Left lung (tissue), 10 donors: ENCODE data around the gene HIVEP3. TPM values are rescaled to one million over a fixed set of nuclear protein-coding genes. Genes with fewer than 3 reads are reported as not detected.
A peak's percentile ranks its signal among the peaks of the same experiment; 100 is the strongest.

Experiments used
- ATAC-seq: fragments of 200-7000 bp; cut with Tn5 transposase; one replicate; pipeline ENCODE4 v1.9.1; 2020; ENCODE audit warnings: moderate library complexity
- DNase-seq, 4 donors: peaks; one replicate each; pipeline ENCODE4 v3.0.0-alpha.2; 2013 to 2020
- H3K27ac ChIP-seq, 2 donors: fragments of 200-600 bp; sonication (generic) in 1 of 2; one replicate each; pipeline versions ENCODE4 v1.5.0 to v1.8.0; 2020 to 2021
- H3K27me3 ChIP-seq, 2 donors: fragments of 200-600 bp; sonication (generic) in 1 of 2; one replicate each; pipeline versions ENCODE4 v1.5.0 to v1.8.0; 2020 to 2021
- H3K36me3 ChIP-seq, 2 donors: fragments of 200-600 bp; sonication (generic) in 1 of 2; one replicate each; pipeline versions ENCODE4 v1.5.0 to v1.8.0; 2020 to 2021
- H3K4me1 ChIP-seq, 2 donors: fragments of 200-600 bp; one replicate each; pipeline ENCODE4 v1.8.0; 2021
- H3K4me3 ChIP-seq, 2 donors: fragments of 200-600 bp; sonication (generic) in 1 of 2; one replicate each; pipeline versions ENCODE4 v1.5.0 to v1.8.0; 2020 to 2021; ENCODE audit warnings: mild to moderate bottlenecking in 1 of 2
- H3K9me3 ChIP-seq, 2 donors: fragments of 200-600 bp; sonication (generic) in 1 of 2; one replicate each; pipeline versions ENCODE4 v1.5.0 to v1.8.0; 2020 to 2021
- CTCF ChIP-seq, 2 donors: fragments of 200-600 bp; sonication (generic) in 1 of 2; IDR thresholded peaks; one replicate each; pipeline versions ENCODE4 v1.5.0 to v1.8.0; 2021; ENCODE audit warnings: antibody characterized with exemption in 2 of 2
- intact Hi-C, 2 donors: fragments of 100-400 bp; cut with DNase I; formaldehyde crosslinking; loops; one replicate each; pipeline versions ENCODE4 v1.11.2 to v1.14.2; 2022
- polyA plus RNA-seq, 6 donors: library from polyadenylated mRNA; unstranded; fragments of 120-200 nt; gene quantifications; one replicate each; pipeline ENCODE4 v1.2.1, GENCODE V29; 2013; ENCODE audit not compliant: insufficient read length in 6 of 6
- total RNA-seq, 2 donors: library from RNA; stranded (reverse); fragmentation: NEBNext Ultra II Directional; extraction: Animal tissue kit (Norgen Biotek cat#: 25700); gene quantifications; one replicate each; pipeline ENCODE4 v1.2.1, GENCODE V29; 2021
- donor health status: DM: no; HTN: yes; CAD: no.
- donor health status: DM: no; HTN: no; CAD: no.

Gene HIVEP3
- total and polyA plus RNA-seq, 8 donors = 6.0 to 15.6 (median 7.4) TPM

GRCh38 chr1:41724248-41724647 is 194.5 kb downstream of the HIVEP3 start:
- no peaks in the 10 kb centered on the region for H3K9me3 ChIP-seq
- no peak for ATAC-seq
- no peaks in the 10 kb centered on the region for H3K36me3 ChIP-seq
- H3K27ac ChIP-seq = peak overlapping the region in 1 of 2 donors; percentile 50
- no peak for TF ChIP-seq CTCF (IDR thresholded peaks at IDR 0.05)
- intact Hi-C loops = no loop called here
- H3K27me3 ChIP-seq = no peaks in the 10 kb centered on the region
- H3K4me1 ChIP-seq = peaks cover 15 to 88% of the 10 kb centered on the region in 2 donors
- H3K4me3 ChIP-seq = no peak overlapping the region
- DNase-seq = no peak

GRCh38 chr1:41723786-41724185 is 194.9 kb downstream of the HIVEP3 start:
- ATAC-seq (no peak), DNase-seq (no peak)
- Histone ChIP-seq H3K9me3 (no peaks in the 10 kb centered on the region), H3K4me3 (no peak overlapping the region), H3K27ac (peak overlapping the region in 1 of 2 donors; percentile 50), H3K27me3 (no peaks in the 10 kb centered on the region), H3K4me1 (peaks cover 11 to 84% of the 10 kb centered on the region in 2 donors), H3K36me3 (no peaks in the 10 kb centered on the region)
- intact Hi-C loops = no loop called here
- no peak for TF ChIP-seq CTCF (IDR thresholded peaks at IDR 0.05)

GRCh38 chr1:41722184-41722583 is 196.5 kb downstream of the HIVEP3 start:
- Histone ChIP-seq H3K27me3 (no peaks in the 10 kb centered on the region), H3K4me3 (no peak overlapping the region), H3K27ac (no peak overlapping the region), H3K4me1 (peaks cover 0 to 72% of the 10 kb centered on the region in 2 donors), H3K36me3 (no peaks in the 10 kb centered on the region), H3K9me3 (no peaks in the 10 kb centered on the region)
- TF ChIP-seq CTCF (IDR thresholded peaks at IDR 0.05) = no peak
- DNase-seq = no peak
- intact Hi-C loops = no loop called here
- no peak for ATAC-seq

- Histone ChIP-seq H3K4me3 (no peak overlapping the region), H3K4me1 (peaks cover 0 to 69% of the 10 kb centered on the region in 2 donors), H3K27me3 (no peaks in the 10 kb centered on the region), H3K27ac (no peak overlapping the region), H3K36me3 (no peaks in the 10 kb centered on the region), H3K9me3 (no peaks in the 10 kb centered on the region)
- intact Hi-C loops = no loop called here
- no peak for ATAC-seq
- TF ChIP-seq CTCF (IDR thresholded peaks at IDR 0.05) = no peak
- DNase-seq = no peak
These were observed 197.8 kb downstream of the HIVEP3 start for GRCh38 chr1:41720861-41721410.

- no peaks in the 10 kb centered on the region for H3K36me3 ChIP-seq
- intact Hi-C loops = no loop called here
- H3K9me3 ChIP-seq = no peaks in the 10 kb centered on the region
- ATAC-seq (no peak), DNase-seq (peak in 1 of 4 donors; percentile 9)
- peaks cover 0 to 67% of the 10 kb centered on the region in 2 donors for H3K4me1 ChIP-seq
- no peak for TF ChIP-seq CTCF (IDR thresholded peaks at IDR 0.05)
- no peaks in the 10 kb centered on the region for H3K27me3 ChIP-seq
- no peak overlapping the region for H3K4me3 ChIP-seq
- no peak overlapping the region for H3K27ac ChIP-seq
These were observed 199.1 kb downstream of the HIVEP3 start for GRCh38 chr1:41719590-41719989.
